Small intestine (tissue), 7 donors: Measurements from ENCODE around the gene ZMYND12. TPM values are rescaled to one million over a fixed set of nuclear protein-coding genes. Genes with fewer than 3 reads are reported as not detected.
A peak's percentile ranks its signal among the peaks of the same experiment; 100 is the strongest.

ENCODE experiments used
- DNase-seq, 2 donors: peaks; one replicate each; pipeline versions ENCODE4 v3.0.0 to v3.0.0-alpha.2; 2013
- FAIRE-seq: peaks from 2 replicates; lab custom pipeline; 2012; peaks lifted over from hg19 to GRCh38; lab: Jason Lieb, UNC
- H3K27ac ChIP-seq, 3 donors: one replicate each; pipeline ENCODE4 v1.5.1; 2013; ENCODE audit warnings: low read length in 2 of 3, mild to moderate bottlenecking in 2 of 3, control low read depth in 1 of 3, inconsistent platforms in 1 of 3, low read depth in 1 of 3, moderate library complexity in 1 of 3
- H3K27me3 ChIP-seq, 3 donors: one replicate each; pipeline ENCODE4 v1.6.1; 2013; ENCODE audit warnings: low read length in 3 of 3, inconsistent platforms in 1 of 3; ENCODE audit not compliant: control insufficient read depth in 3 of 3, insufficient read depth in 3 of 3
- H3K36me3 ChIP-seq, 3 donors: one replicate each; pipeline ENCODE4 v1.6.1; 2013; ENCODE audit warnings: low read length in 3 of 3, inconsistent platforms in 1 of 3, low read depth in 1 of 3, mild to moderate bottlenecking in 1 of 3, moderate library complexity in 1 of 3; ENCODE audit not compliant: control insufficient read depth in 3 of 3, insufficient read depth in 2 of 3
- H3K4me1 ChIP-seq, 3 donors: one replicate each; pipeline ENCODE4 v1.6.1; 2013; ENCODE audit warnings: low read length in 2 of 3, inconsistent platforms in 1 of 3, low read depth in 1 of 3, mild to moderate bottlenecking in 1 of 3, moderate library complexity in 1 of 3; ENCODE audit not compliant: control insufficient read depth in 3 of 3, insufficient read depth in 2 of 3
- H3K4me3 ChIP-seq, 3 donors: one replicate each; pipeline ENCODE4 v1.5.1; 2013; ENCODE audit warnings: low read length in 3 of 3, control low read depth in 1 of 3, inconsistent platforms in 1 of 3, low read depth in 1 of 3, mild to moderate bottlenecking in 1 of 3, moderate library complexity in 1 of 3
- H3K9me3 ChIP-seq, 2 donors: one replicate each; pipeline ENCODE4 v1.6.1; 2013; ENCODE audit warnings: low read depth in 1 of 2, low read length in 1 of 2; ENCODE audit not compliant: control insufficient read depth in 2 of 2, insufficient read depth in 1 of 2
- WGBS, 3 donors: extraction: QIAGEN DNeasy Blood & Tissue Kit; methylation state at CpG; one replicate each; pipeline ENCODE4 v1.1.7; 2013; 5-methylcytosine and 5-hydroxymethylcytosine counted together
- polyA plus RNA-seq, 4 donors: library from polyadenylated mRNA; stranded (reverse) in 3 of 4; unstranded in 1 of 4; fragments of 200-250 nt in 3 of 4; fragments of 120-200 nt in 1 of 4; gene quantifications; one replicate each; pipeline versions ENCODE4 v1.2.1 to v1.2.3, GENCODE V29; 2013
- donor health status: healthy with polysubstance abuse.
- donor health status: control.
- donor health status: control.
- donor health status: Bipolar disorder and iron deficiency.
- donor health status: healthy.

ZMYND12 gene
- polyA plus RNA-seq, 4 donors = 0.89 to 1.7 (median 1.1) TPM; not detected in 1

DNA sequence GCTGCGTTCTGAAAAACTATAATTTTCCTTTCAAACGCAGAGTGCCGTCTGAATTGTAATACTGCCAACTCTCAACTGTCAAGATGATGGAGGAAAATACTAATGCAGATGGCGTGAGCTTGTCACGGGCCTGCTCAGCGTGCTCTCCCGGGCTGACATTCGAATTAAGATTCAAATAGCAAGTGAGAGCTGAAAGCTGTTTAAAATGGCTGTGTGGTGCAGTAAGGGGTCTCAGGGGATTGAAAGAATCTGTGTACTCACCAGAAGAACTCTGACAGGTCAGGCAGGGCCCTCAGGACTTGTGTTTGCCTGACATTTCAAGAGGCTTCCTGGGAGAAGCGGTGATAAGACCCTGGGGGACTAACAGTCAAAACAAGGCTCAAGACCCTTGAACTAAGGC lies 33.1 kb downstream of the ZMYND12 start:
- 77 to 87% (median 84%) methylated on average over 9 of the region's 9 CpGs for WGBS, 3 donors

GRCh38 chr1:42420911-42421585 lies 34.8 kb downstream of the ZMYND12 start:
- no peaks in the 10 kb centered on the region for H3K27me3 ChIP-seq
- DNase-seq (peak; percentile 36 to 80), FAIRE-seq (no peak)
- peak overlapping the region in 1 of 3 donors; percentile 34 for H3K27ac ChIP-seq
- no peaks in the 10 kb centered on the region for H3K9me3 ChIP-seq
- WGBS, 3 donors = 17 to 32% (median 25%) methylated on average over 10 of the region's 10 CpGs
- peaks cover 0 to 8% (median 0%) of the 10 kb centered on the region in 3 donors for H3K4me1 ChIP-seq
- no peaks in the 10 kb centered on the region for H3K36me3 ChIP-seq
- H3K4me3 ChIP-seq = no peak overlapping the region

More for the DNA sequence above, 33.1 kb downstream of the ZMYND12 start:
- peaks cover 0 to 8% (median 0%) of the 10 kb centered on the region in 3 donors for H3K4me1 ChIP-seq
- no peak overlapping the region for H3K27ac ChIP-seq
- no peaks in the 10 kb centered on the region for H3K27me3 ChIP-seq
- no peaks in the 10 kb centered on the region for H3K36me3 ChIP-seq
- DNase-seq (no peak), FAIRE-seq (no peak)
- H3K4me3 ChIP-seq = no peak overlapping the region
- no peaks in the 10 kb centered on the region for H3K9me3 ChIP-seq

- H3K4me1 ChIP-seq = peaks cover 0 to 8% (median 0%) of the 10 kb centered on the region in 3 donors
- DNase-seq (no peak), FAIRE-seq (no peak)
- WGBS, 3 donors = 86 to 92% (median 87%) methylated on average over 7 of the region's 7 CpGs
- H3K9me3 ChIP-seq = no peaks in the 10 kb centered on the region
- H3K4me3 ChIP-seq = no peak overlapping the region
- no peaks in the 10 kb centered on the region for H3K36me3 ChIP-seq
- H3K27me3 ChIP-seq = no peaks in the 10 kb centered on the region
- H3K27ac ChIP-seq = peak overlapping the region in 1 of 3 donors; percentile 34
Measured at GRCh38 chr1:42420121-42420520, 35.7 kb downstream of the ZMYND12 start.

- 85 to 94% (median 89%) methylated on average over 5 of the region's 5 CpGs for WGBS, 3 donors
- Histone ChIP-seq H3K4me3 (no peak overlapping the region), H3K9me3 (no peaks in the 10 kb centered on the region), H3K27ac (peak overlapping the region in 1 of 3 donors; percentile 7), H3K27me3 (no peaks in the 10 kb centered on the region), H3K36me3 (no peaks in the 10 kb centered on the region), H3K4me1 (peaks cover 0 to 8% (median 0%) of the 10 kb centered on the region in 3 donors)
- no peak for DNase-seq
- no peak for FAIRE-seq
Measured at GRCh38 chr1:42419126-42419821, 36.5 kb downstream of the ZMYND12 start.

GRCh38 chr1:42418516-42418915 lies 37.3 kb downstream of the ZMYND12 start:
- no peak for DNase-seq

DNA sequence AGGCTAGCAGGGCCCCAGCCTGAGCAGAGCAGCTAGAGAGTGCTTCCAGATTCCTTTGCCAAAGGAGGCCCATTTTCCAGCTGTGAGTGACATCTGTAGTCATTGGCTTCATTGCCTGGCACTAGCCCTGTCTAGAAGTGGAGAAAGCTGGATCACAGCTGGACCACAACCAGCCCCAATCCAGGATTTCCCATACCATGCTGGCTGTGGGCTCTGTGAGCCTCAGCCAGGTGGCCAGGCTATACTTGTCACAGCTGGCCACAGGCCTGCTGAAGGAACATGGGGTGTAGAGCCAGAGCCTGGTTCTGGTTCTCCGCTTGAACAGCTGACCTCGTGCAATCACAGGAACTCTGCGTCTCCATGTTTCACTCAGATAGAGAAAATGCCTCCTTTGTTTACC lies 38.7 kb downstream of the ZMYND12 start:
- DNase-seq = no peak
- Histone ChIP-seq H3K27me3 (no peaks in the 10 kb centered on the region), H3K4me3 (no peak overlapping the region), H3K4me1 (peaks cover 0 to 8% (median 0%) of the 10 kb centered on the region in 3 donors), H3K9me3 (no peaks in the 10 kb centered on the region), H3K27ac (no peak overlapping the region), H3K36me3 (no peaks in the 10 kb centered on the region)
- 51 to 83% (median 62%) methylated on average over 3 of the region's 3 CpGs for WGBS, 3 donors
- no peak for FAIRE-seq

More at GRCh38 chr1:42418516-42418915, 37.3 kb downstream of the ZMYND12 start:
- H3K27ac ChIP-seq = no peak overlapping the region
- peaks cover 0 to 8% (median 0%) of the 10 kb centered on the region in 3 donors for H3K4me1 ChIP-seq
- H3K4me3 ChIP-seq = no peak overlapping the region
- no peaks in the 10 kb centered on the region for H3K9me3 ChIP-seq
- 72 to 85% (median 78%) methylated on average over 1 of the region's 1 CpG for WGBS, 3 donors
- no peaks in the 10 kb centered on the region for H3K27me3 ChIP-seq
- H3K36me3 ChIP-seq = no peaks in the 10 kb centered on the region
- no peak for FAIRE-seq

DNA sequence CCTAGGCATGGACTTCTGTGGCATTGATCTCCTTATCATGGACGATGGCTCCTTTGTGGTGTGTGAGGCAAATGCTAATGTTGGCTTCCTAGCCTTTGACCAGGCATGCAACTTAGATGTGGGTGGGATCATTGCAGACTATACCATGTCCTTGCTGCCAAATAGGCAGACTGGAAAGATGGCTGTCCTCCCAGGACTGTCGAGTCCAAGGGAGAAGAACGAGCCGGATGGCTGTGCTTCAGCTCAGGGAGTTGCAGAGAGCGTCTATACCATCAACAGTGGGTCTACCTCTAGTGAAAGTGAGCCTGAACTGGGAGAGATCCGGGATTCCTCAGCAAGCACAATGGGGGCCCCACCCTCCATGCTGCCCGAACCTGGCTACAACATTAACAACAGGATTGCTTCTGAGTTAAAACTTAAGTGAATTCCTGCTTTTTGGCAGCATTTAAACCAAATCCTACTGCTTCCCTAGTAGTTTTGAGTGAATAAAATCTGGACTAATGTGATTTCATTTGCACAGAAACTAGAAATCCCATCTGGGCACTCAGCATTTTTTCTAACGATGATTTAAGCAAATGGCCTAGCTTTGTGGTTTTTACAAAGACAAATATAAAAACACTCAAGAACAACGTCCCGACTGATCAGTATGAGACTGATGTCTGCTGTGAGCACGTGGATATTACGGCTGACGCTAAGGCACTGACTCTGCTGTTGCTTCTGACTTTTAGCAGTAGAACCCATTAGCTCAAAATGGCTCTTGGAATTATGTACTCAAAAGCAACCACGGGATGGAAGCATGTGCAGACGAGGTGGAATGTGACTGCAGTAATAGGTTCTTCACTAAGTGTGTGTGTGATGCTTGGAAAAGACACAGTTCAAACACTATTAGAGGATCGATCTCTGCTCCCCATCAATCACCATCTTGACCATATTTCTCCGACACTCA lies 41.0 kb downstream of the ZMYND12 start:
- DNase-seq (no peak), FAIRE-seq (no peak)
- Histone ChIP-seq H3K27ac (no peak overlapping the region), H3K9me3 (no peaks in the 10 kb centered on the region), H3K4me1 (no peaks in the 10 kb centered on the region), H3K27me3 (no peaks in the 10 kb centered on the region), H3K36me3 (no peaks in the 10 kb centered on the region), H3K4me3 (no peak overlapping the region)
- 89 to 94% (median 90%) methylated on average over 17 of the region's 17 CpGs for WGBS, 3 donors

DNA sequence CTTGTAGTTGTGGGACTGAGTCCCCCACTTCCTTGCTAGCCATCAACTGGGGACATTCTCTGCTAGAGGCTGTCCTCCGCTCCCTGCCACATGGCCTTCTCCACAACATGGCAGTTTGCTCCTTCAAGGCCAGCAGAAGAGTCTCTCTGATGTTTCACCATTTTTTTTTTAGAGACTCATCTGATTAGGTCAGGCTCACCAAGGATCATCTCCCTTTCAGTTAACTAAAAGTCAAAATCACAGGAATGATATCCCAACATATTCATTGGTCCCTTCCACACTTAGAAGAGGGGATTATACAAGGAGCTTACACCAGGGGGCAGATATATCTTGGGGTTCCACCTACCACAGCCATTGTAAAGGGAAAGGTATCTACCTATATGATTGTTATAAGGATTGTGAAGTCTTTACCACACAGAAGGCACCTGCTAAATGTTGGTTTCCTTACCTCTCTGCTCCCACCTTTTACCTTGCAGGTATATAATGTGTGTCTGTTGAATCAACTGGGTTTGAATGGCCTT lies 51.9 kb downstream of the ZMYND12 start:
- H3K27ac ChIP-seq = no peak overlapping the region
- DNase-seq (peak in 1 of 2 donors; percentile 9), FAIRE-seq (no peak)
- H3K36me3 ChIP-seq = no peaks in the 10 kb centered on the region
- H3K4me3 ChIP-seq = no peak overlapping the region
- H3K27me3 ChIP-seq = no peaks in the 10 kb centered on the region
- no peaks in the 10 kb centered on the region for H3K4me1 ChIP-seq
- WGBS, 3 donors = 93 to 100% (median 100%) methylated on average over 1 of the region's 1 CpG
- H3K9me3 ChIP-seq = no peaks in the 10 kb centered on the region
